Liver (tissue), 9 donors: ENCODE results near the gene HGS. TPM values are rescaled to one million over a fixed set of nuclear protein-coding genes. Genes with fewer than 3 reads are reported as not detected.

Experiments
- DNase-seq: peaks from one replicate; pipeline ENCODE4 v3.0.0-alpha.2; 2017; ENCODE audit warnings: low spot score
- H3K27ac ChIP-seq, 2 donors: one replicate each; pipeline ENCODE4 v1.7.0; 2013; ENCODE audit warnings: inconsistent platforms in 2 of 2, low read length in 2 of 2, control low read depth in 1 of 2, low read depth in 1 of 2, mild to moderate bottlenecking in 1 of 2
- H3K27me3 ChIP-seq, 4 donors: one replicate each; pipeline versions ENCODE4 v1.6.1 to v1.7.0; 2013; ENCODE audit warnings: low read length in 3 of 4, inconsistent platforms in 1 of 4, mild to moderate bottlenecking in 1 of 4, moderate library complexity in 1 of 4; ENCODE audit not compliant: control insufficient read depth in 4 of 4, insufficient read depth in 4 of 4
- H3K36me3 ChIP-seq, 4 donors: one replicate each; pipeline versions ENCODE4 v1.6.1 to v1.7.0; 2013; ENCODE audit warnings: low read length in 3 of 4, mild to moderate bottlenecking in 3 of 4, low read depth in 1 of 4, moderate library complexity in 1 of 4; ENCODE audit not compliant: control insufficient read depth in 4 of 4, insufficient read depth in 3 of 4
- H3K4me1 ChIP-seq, 4 donors: one replicate each; pipeline versions ENCODE4 v1.6.1 to v1.7.0; 2013; ENCODE audit warnings: low read length in 3 of 4, mild to moderate bottlenecking in 3 of 4, moderate library complexity in 1 of 4; ENCODE audit not compliant: control insufficient read depth in 4 of 4, insufficient read depth in 4 of 4
- H3K4me3 ChIP-seq, 3 donors: one replicate each; pipeline versions ENCODE4 v1.6.1 to v1.7.0; 2013; ENCODE audit warnings: low read length in 3 of 3, control low read depth in 1 of 3, low read depth in 1 of 3, mild to moderate bottlenecking in 1 of 3
- H3K9ac ChIP-seq, 2 donors: one replicate each; pipeline ENCODE4 v1.7.0; 2013; ENCODE audit warnings: low read length in 2 of 2, mild to moderate bottlenecking in 2 of 2, moderate library complexity in 2 of 2, control low read depth in 1 of 2, low read depth in 1 of 2
- H3K9me3 ChIP-seq, 4 donors: one replicate each; pipeline versions ENCODE4 v1.6.1 to v1.7.0; 2013; ENCODE audit warnings: low read length in 3 of 4; ENCODE audit not compliant: control insufficient read depth in 4 of 4
- ATF3 ChIP-seq: IDR thresholded peaks from 2 replicates; pipeline ENCODE4 v1.6.1; 2016; ENCODE audit warnings: antibody characterized with exemption
- CTCF ChIP-seq: fragments of 150-350 bp; IDR thresholded peaks from 2 replicates; pipeline ENCODE4 v1.5.1; 2017; ENCODE audit warnings: improper control_type of control experiment, low read depth, low read length; ENCODE audit not compliant: missing input control
- EGR1 ChIP-seq, 2 donors: IDR thresholded peaks; 2 replicates each; pipeline ENCODE4 v1.6.1; 2016 to 2018; ENCODE audit warnings: antibody characterized with exemption in 2 of 2, low read depth in 2 of 2
- FOXA1 ChIP-seq: IDR thresholded peaks from 2 replicates; pipeline ENCODE4 v1.6.1; 2016; ENCODE audit warnings: antibody characterized with exemption
- FOXA2 ChIP-seq: IDR thresholded peaks from 2 replicates; pipeline ENCODE4 v1.6.1; 2016; ENCODE audit warnings: antibody characterized with exemption
- GABPA ChIP-seq, 2 donors: IDR thresholded peaks in 1 of 2; conservative IDR thresholded peaks in 1 of 2; 2 replicates each; pipeline ENCODE4 v1.6.1; 2016; ENCODE audit warnings: antibody characterized with exemption in 2 of 2, mild to moderate bottlenecking in 1 of 2, moderate library complexity in 1 of 2
- HNF4A ChIP-seq, 2 donors: conservative IDR thresholded peaks; 2 replicates each; pipeline ENCODE4 v1.6.1; 2016; ENCODE audit warnings: antibody characterized with exemption in 2 of 2, mild to moderate bottlenecking in 2 of 2
- HNF4G ChIP-seq: IDR thresholded peaks from 2 replicates; pipeline ENCODE4 v1.6.1; 2016; ENCODE audit warnings: antibody characterized with exemption
- JUND ChIP-seq, 2 donors: IDR thresholded peaks; 2 replicates each; pipeline ENCODE4 v1.6.1; 2016; ENCODE audit warnings: antibody characterized with exemption in 2 of 2
- MAX ChIP-seq: IDR thresholded peaks from 2 replicates; pipeline ENCODE4 v1.6.1; 2016; ENCODE audit warnings: antibody characterized with exemption
- NR2F2 ChIP-seq: IDR thresholded peaks from 2 replicates; pipeline ENCODE4 v1.6.1; 2016; ENCODE audit warnings: antibody characterized with exemption
- RAD21 ChIP-seq, 2 donors: IDR thresholded peaks; 2 replicates each; pipeline ENCODE4 v1.6.1; 2016; ENCODE audit warnings: antibody characterized with exemption in 2 of 2, mild to moderate bottlenecking in 2 of 2
- REST ChIP-seq: IDR thresholded peaks from 2 replicates; pipeline ENCODE4 v1.6.1; 2016; ENCODE audit warnings: antibody characterized with exemption, mild to moderate bottlenecking
- RXRA ChIP-seq, 2 donors: IDR thresholded peaks; 2 replicates each; pipeline ENCODE4 v1.6.1; 2017 to 2018; ENCODE audit warnings: antibody characterized with exemption in 2 of 2, mild to moderate bottlenecking in 1 of 2
- SP1 ChIP-seq: IDR thresholded peaks from 2 replicates; pipeline ENCODE4 v1.6.1; 2018; ENCODE audit warnings: antibody characterized with exemption, mild to moderate bottlenecking
- TAF1 ChIP-seq: conservative IDR thresholded peaks from 2 replicates; pipeline ENCODE4 v1.6.1; 2016; ENCODE audit warnings: antibody characterized with exemption, mild to moderate bottlenecking
- YY1 ChIP-seq: IDR thresholded peaks from 2 replicates; pipeline ENCODE4 v1.6.1; 2016; ENCODE audit warnings: antibody characterized with exemption, mild to moderate bottlenecking
- ZBTB33 ChIP-seq: IDR thresholded peaks from 2 replicates; pipeline ENCODE4 v1.6.1; 2016; ENCODE audit warnings: antibody characterized with exemption
- WGBS: extraction: QIAGEN DNeasy Blood & Tissue Kit; methylation state at CpG from one replicate; pipeline ENCODE4 v1.1.7; 2013; 5-methylcytosine and 5-hydroxymethylcytosine counted together
- polyA plus RNA-seq, 2 donors: library from polyadenylated mRNA; stranded (reverse) in 1 of 2; unstranded in 1 of 2; fragments of 200-250 nt in 1 of 2; fragments of >200 nt in 1 of 2; fragmentation: Nextera tagmentation in 1 of 2; extraction: Ambion mirVana in 1 of 2; gene quantifications; one replicate each; pipeline versions ENCODE4 v1.2.1 to v1.2.3, GENCODE V29; 2013 to 2015
- total RNA-seq, 2 donors: library from RNA; depleted of rRNA; stranded (reverse); fragments of >200 nt; gene quantifications; one replicate each; pipeline ENCODE4 v1.2.3, GENCODE V29; 2014
- donor health status: healthy.
- donor health status: healthy.
- donor health status: healthy.
- donor health status: healthy.
- donor health status: healthy.

The HGS gene
- total and polyA plus RNA-seq, 4 donors = 21.8 to 31.6 (median 28.2) TPM

- no peaks in the 10 kb centered on the region for H3K27me3 ChIP-seq
- peak; percentile 56 for DNase-seq
- H3K9me3 ChIP-seq = no peaks in the 10 kb centered on the region
- 35% methylated on average over 30 of the region's 30 CpGs for WGBS
- H3K4me3 ChIP-seq = no peak overlapping the region
- H3K27ac ChIP-seq = peak overlapping the region; percentile 31 to 32
- H3K4me1 ChIP-seq = peaks cover 9 to 33% (median 26%) of the 10 kb centered on the region in 4 donors
- TF ChIP-seq MAX (no peak), CTCF (no peak), RXRA (IDR thresholded peaks at IDR 0.05) (peak; percentile 38 to 57), GABPA (IDR thresholded peaks at IDR 0.05 in 1 of 2, conservative IDR thresholded peaks at IDR 0.05 in 1 of 2) (peak in 1 of 2 donors; percentile 46), HNF4A (conservative IDR thresholded peaks at IDR 0.05) (peak; percentile 52 to 60), HNF4G (no peak), ZBTB33 (no peak), EGR1 (IDR thresholded peaks at IDR 0.05; ENCODE audit: low read depth in 2 of 2) (no peak), REST (no peak), SP1 (peak; percentile 46), YY1 (peak; percentile 41), JUND (IDR thresholded peaks at IDR 0.05) (no peak), TAF1 (no peak), NR2F2 (no peak), FOXA2 (no peak), RAD21 (IDR thresholded peaks at IDR 0.05) (no peak), ATF3 (no peak), FOXA1 (no peak)
- H3K36me3 ChIP-seq = no peaks in the 10 kb centered on the region
- no peak overlapping the region for H3K9ac ChIP-seq
These were observed 51.7 kb downstream of the HGS start for GRCh38 chr17:81735264-81736102.
